Keratinocyte (primary cell): ENCODE results near the gene SKI. TPM values are rescaled to one million over a fixed set of nuclear protein-coding genes. Genes with fewer than 3 reads are reported as not detected.

Experiments used
- DNase-seq: peaks from one replicate; pipeline ENCODE4 v3.0.0-alpha.2; 2011; ENCODE audit warnings: low read depth, missing footprints, low spot score
- FAIRE-seq: peaks from 2 replicates; lab custom pipeline; 2011; peaks lifted over from hg19 to GRCh38; lab: Jason Lieb, UNC
- H2AFZ ChIP-seq: 2 replicates; pipeline ENCODE4 v1.6.0; 2012; ENCODE audit warnings: low read length, control low read depth, inconsistent platforms; ENCODE audit not compliant: control insufficient read depth
- H3K27ac ChIP-seq: 2 replicates; pipeline ENCODE4 v1.5.1; 2011; ENCODE audit warnings: low read length; ENCODE audit not compliant: control insufficient read depth, insufficient read depth
- H3K27me3 ChIP-seq: 3 replicates; pipeline ENCODE4 v1.6.0; 2011; ENCODE audit warnings: low read length; ENCODE audit not compliant: control insufficient read depth, insufficient read depth; ENCODE audit errors: extremely low read depth
- H3K36me3 ChIP-seq, 2 experiments: 2 replicates in 1 of 2; 3 replicates in 1 of 2; pipeline ENCODE4 v1.5.1; 2011; ENCODE audit warnings: low read length in 2 of 2, mild to moderate bottlenecking in 1 of 2; ENCODE audit not compliant: control insufficient read depth in 2 of 2, insufficient read depth in 2 of 2; ENCODE audit errors: extremely low read depth in 1 of 2
- H3K4me1 ChIP-seq: 3 replicates; pipeline ENCODE4 v1.5.1; 2011; ENCODE audit warnings: low read length; ENCODE audit not compliant: control insufficient read depth, insufficient read depth; ENCODE audit errors: extremely low read depth
- H3K4me2 ChIP-seq: 3 replicates; pipeline ENCODE4 v1.6.0; 2011; ENCODE audit warnings: low read depth, low read length; ENCODE audit not compliant: control insufficient read depth, insufficient read depth; ENCODE audit errors: extremely low read depth
- H3K4me3 ChIP-seq, 3 experiments: fragments of 200-600 bp in 1 of 3; sonication (generic) in 1 of 3; 2 replicates in 2 of 3; 3 replicates in 1 of 3; pipeline ENCODE4 v1.5.1; 2011 to 2016; ENCODE audit warnings: low read length in 3 of 3, mild to moderate bottlenecking in 3 of 3, control low read depth in 2 of 3, inconsistent platforms in 1 of 3, low read depth in 1 of 3, mixed read lengths in 1 of 3, mixed run types in 1 of 3, moderate library complexity in 1 of 3; ENCODE audit not compliant: control insufficient read depth in 2 of 3, insufficient read depth in 2 of 3; ENCODE audit errors: extremely low read depth in 1 of 3
- H3K79me2 ChIP-seq: 2 replicates; pipeline ENCODE4 v1.6.0; 2012; ENCODE audit warnings: low read length; ENCODE audit not compliant: control insufficient read depth, insufficient read depth
- H3K9ac ChIP-seq: 3 replicates; pipeline ENCODE4 v1.6.0; 2011; ENCODE audit warnings: low read length; ENCODE audit not compliant: control insufficient read depth, insufficient read depth; ENCODE audit errors: extremely low read depth
- H3K9me1 ChIP-seq: 3 replicates; pipeline ENCODE4 v1.6.0; 2011; ENCODE audit warnings: low read length; ENCODE audit not compliant: control insufficient read depth, insufficient read depth; ENCODE audit errors: extremely low read depth
- H3K9me3 ChIP-seq: 2 replicates; pipeline ENCODE4 v1.5.1; 2012; ENCODE audit warnings: low read depth, low read length; ENCODE audit not compliant: control insufficient read depth
- H4K20me1 ChIP-seq: 3 replicates; pipeline ENCODE4 v1.6.0; 2011; ENCODE audit warnings: low read length; ENCODE audit not compliant: control insufficient read depth, insufficient read depth; ENCODE audit errors: extremely low read depth
- CTCF ChIP-seq, 3 experiments: IDR thresholded peaks in 1 of 3; conservative IDR thresholded peaks in 1 of 3; optimal IDR thresholded peaks in 1 of 3; 2 replicates in 2 of 3; 3 replicates in 1 of 3; pipeline versions ENCODE3 to v1.5.1; 2011; ENCODE audit warnings: low read length in 3 of 3, mild to moderate bottlenecking in 3 of 3, moderate library complexity in 2 of 3, control low read depth in 1 of 3, inconsistent platforms in 1 of 3; ENCODE audit not compliant: insufficient read depth in 2 of 3; ENCODE audit errors: extremely low read depth in 1 of 3
- EZH2 ChIP-seq: IDR thresholded peaks from one replicate; pipeline ENCODE4 v1.6.1; 2012; ENCODE audit warnings: inconsistent platforms, mild to moderate bottlenecking, low read length, moderate library complexity
- dilution Hi-C: fragments of 300-500 bp; cut with MboI; formaldehyde crosslinking; loops from one replicate; pipeline ENCODE4 v1.7.0; 2020; ENCODE audit warnings: low sequenced_read_pairs; ENCODE audit not compliant: extremely low pct_ligation_motif_present
- polyA plus RNA-seq, 5 experiments: library from polyadenylated mRNA; depleted of rRNA in 3 of 5; stranded (reverse) in 3 of 5; stranded (forward) in 1 of 5; unstranded in 1 of 5; fragments of >200 nt; gene quantifications; 1 replicate in 1 of 5; 2 replicates in 3 of 5; 3 replicates in 1 of 5; pipeline versions ENCODE4 v1.2.1 to v1.2.3, GENCODE V29; 2011 to 2012; ENCODE audit warnings: missing spikeins in 2 of 5, low read depth in 1 of 5, low replicate concordance in 1 of 5

The SKI gene
- polyA plus RNA-seq, 1 donor (not counting 4 experiments of a cell fraction or from before 2014, with no cell fraction given): 4.8 TPM

GRCh38 chr1:2210786-2211185 lies 17.3 kb upstream of the SKI start:
- H4K20me1 ChIP-seq: no peaks in the 10 kb centered on the region
- H3K9me1 ChIP-seq: no peaks in the 10 kb centered on the region
- peaks cover 57% of the 10 kb centered on the region for H3K4me1 ChIP-seq
- H3K4me2 ChIP-seq: no peak overlapping the region
- TF ChIP-seq CTCF (optimal IDR thresholded peaks at IDR 0.05 in 1 of 3, IDR thresholded peaks at IDR 0.05 in 1 of 3, conservative IDR thresholded peaks at IDR 0.05 in 1 of 3; ENCODE audit: extremely low read depth in 1 of 3, insufficient read depth in 2 of 3, low read length in 3 of 3) (no peak), EZH2 (no peak)
- no peak overlapping the region for H2AFZ ChIP-seq
- H3K36me3 ChIP-seq: no peaks in the 10 kb centered on the region
- no peaks in the 10 kb centered on the region for H3K9me3 ChIP-seq
- dilution Hi-C loops: no loop called here
- DNase-seq (no peak), FAIRE-seq (no peak)
- H3K27ac ChIP-seq: no peak overlapping the region
- H3K27me3 ChIP-seq: peaks cover 1% of the 10 kb centered on the region
- H3K79me2 ChIP-seq: no peaks in the 10 kb centered on the region
- no peak overlapping the region for H3K9ac ChIP-seq
- no peak overlapping the region for H3K4me3 ChIP-seq

- Histone ChIP-seq H3K27me3 (no peaks in the 10 kb centered on the region), H3K9me1 (no peaks in the 10 kb centered on the region), H2AFZ (peak overlapping the region; percentile 27), H3K9ac (peak overlapping the region; percentile 72), H3K36me3 (no peaks in the 10 kb centered on the region), H3K9me3 (no peaks in the 10 kb centered on the region), H3K79me2 (no peaks in the 10 kb centered on the region), H3K4me3 (no peak overlapping the region), H3K27ac (no peak overlapping the region), H4K20me1 (no peaks in the 10 kb centered on the region), H3K4me1 (peaks cover 50% of the 10 kb centered on the region), H3K4me2 (no peak overlapping the region)
- DNase-seq (no peak), FAIRE-seq (no peak)
- dilution Hi-C loops: no loop called here
- no peak for TF ChIP-seq EZH2
- no peak for TF ChIP-seq CTCF (optimal IDR thresholded peaks at IDR 0.05 in 1 of 3, IDR thresholded peaks at IDR 0.05 in 1 of 3, conservative IDR thresholded peaks at IDR 0.05 in 1 of 3; ENCODE audit: extremely low read depth in 1 of 3, insufficient read depth in 2 of 3, low read length in 3 of 3)
Observed at GRCh38 chr1:2212274-2212531, 15.9 kb upstream of the SKI start.
